Stimulated activated CD4-positive, alpha-beta T cell treated with anti-CD3 and anti-CD28 coated beads, Interleukin-2, amount 100 ng/mL, for 48 hours (primary cell): ENCODE data around the gene ZMAT5.
"Not testable (repeated sequence)": the region's sequence is repeated elsewhere in the genome, so short reads cannot be mapped to it uniquely, and the experiment has no call there.

Experiments
- DNase-seq, 2 donors: peaks; one replicate each; pipeline ENCODE4 v3.0.0-alpha.2; 2020

The ZMAT5 gene

GRCh38 chr22:29784451-29785361 is 17.9 kb upstream of the ZMAT5 start:
- DNase-seq, result no peak

GRCh38 chr22:29782061-29782845 is 15.4 kb upstream of the ZMAT5 start:
- no peak for DNase-seq

GRCh38 chr22:29780748-29781676 is 14.2 kb upstream of the ZMAT5 start:
- DNase-seq, result no peak

- DNase-seq, result no peak
These were observed 13.4 kb upstream of the ZMAT5 start for GRCh38 chr22:29780220-29780619.

GRCh38 chr22:29773233-29773632 is 6.4 kb upstream of the ZMAT5 start:
- no peak for DNase-seq

GRCh38 chr22:29772170-29772641 is 5.4 kb upstream of the ZMAT5 start:
- DNase-seq, result no peak

GRCh38 chr22:29769723-29770321 is 3.0 kb upstream of the ZMAT5 start:
- DNase-seq, result no peak

GRCh38 chr22:29768052-29768693 is 1.4 kb upstream of the ZMAT5 start:
- DNase-seq, result no peak

- DNase-seq, result peak; percentile 89 to 93
These were observed 604 bp upstream of the ZMAT5 start, which contains the start of gene UQCR10 for GRCh38 chr22:29767171-29768051. TSS of gene UQCR10 (plus strand) at chr22:29767369. CDS start at chr22:29767399, 30 bp downstream.

GRCh38 chr22:29765905-29766631 is 739 bp downstream of the ZMAT5 start:
- peak; percentile 7 to 15 for DNase-seq

- DNase-seq, result no peak
These were observed 4.5 kb downstream of the ZMAT5 start for GRCh38 chr22:29762263-29762662.

GRCh38 chr22:29758959-29759358 is 7.8 kb downstream of the ZMAT5 start:
- DNase-seq, result no peak

- DNase-seq, result no peak
These were observed 8.7 kb downstream of the ZMAT5 start for GRCh38 chr22:29758068-29758622.

- no peak for DNase-seq
These were observed 9.7 kb downstream of the ZMAT5 start for GRCh38 chr22:29757096-29757495.

GRCh38 chr22:29756341-29756740 is 10.5 kb downstream of the ZMAT5 start:
- DNase-seq, result no peak

- no peak for DNase-seq
These were observed 10.9 kb downstream of the ZMAT5 start for GRCh38 chr22:29755889-29756288.

- DNase-seq, result not testable (repeated sequence)
These were observed 12.0 kb downstream of the ZMAT5 start for GRCh38 chr22:29754658-29755395.

- no peak for DNase-seq
These were observed 12.8 kb downstream of the ZMAT5 start for GRCh38 chr22:29753808-29754657.
